ENCODE data around the gene SLC15A5.

GRCh38 chr12:16310934-16311333 lies 33.4 kb upstream of the SLC15A5 start:
- no peak for TF ChIP-seq EZH2 (IDR thresholded peaks at IDR 0.05)
- no peak for TF ChIP-seq CTCF (IDR thresholded peaks at IDR 0.05)

Measured in neural progenitor cell (in vitro differentiated cells).